Mucosa of descending colon (tissue), 3 donors: ENCODE measurements around the gene RBM33. TPM values are rescaled to one million over a fixed set of nuclear protein-coding genes. Genes with fewer than 3 reads are reported as not detected.

ENCODE experiments used
- ATAC-seq: fragments of 200-7000 bp; cut with Tn5 transposase; one replicate; pipeline ENCODE4 v1.9.1; 2020; ENCODE audit warnings: mild to moderate bottlenecking, moderate library complexity
- DNase-seq, 3 donors: peaks; one replicate each; pipeline ENCODE4 v3.0.0-alpha.2; 2020
- H3K36me3 ChIP-seq: fragments of 200-600 bp; one replicate; pipeline ENCODE4 v1.8.0; 2021; ENCODE audit warnings: low read depth, mild to moderate bottlenecking
- H3K4me1 ChIP-seq: fragments of 200-600 bp; one replicate; pipeline ENCODE4 v1.8.0; 2021; ENCODE audit warnings: low read depth, mild to moderate bottlenecking
- H3K4me3 ChIP-seq: fragments of 200-600 bp; one replicate; pipeline ENCODE4 v1.8.0; 2021; ENCODE audit warnings: mild to moderate bottlenecking
- H3K9me3 ChIP-seq: fragments of 200-600 bp; one replicate; pipeline ENCODE4 v1.8.0; 2021; ENCODE audit warnings: mild to moderate bottlenecking
- CTCF ChIP-seq: fragments of 200-600 bp; IDR thresholded peaks from one replicate; pipeline ENCODE4 v1.8.0; 2022; ENCODE audit warnings: antibody characterized with exemption, mild to moderate bottlenecking
- intact Hi-C, 2 donors: fragments of 100-400 bp; cut with DNase I in 1 of 2; cut with micrococcal nuclease in 1 of 2; formaldehyde crosslinking; loops; one replicate each; pipeline versions ENCODE4 v1.11.0 to v1.11.1; 2022; cut with DNase I, micrococcal nuclease
- total RNA-seq, 3 donors: library from RNA; stranded (reverse); fragmentation: NEBNext Ultra II Directional in 2 of 3; extraction: Animal tissue kit (Norgen Biotek cat#: 25700) in 2 of 3; gene quantifications; one replicate each; pipeline versions ENCODE4 v1.2.1 to v1.2.4, GENCODE V29; 2021 to 2023
- donor health status: DM: no; HTN: no; CAD: no; lungs with moderate emphysema.
- donor health status: DM: no; HTN: no; CAD: no.
- donor health status: DM: no; HTN: yes; CAD: no.

The RBM33 gene
- total RNA-seq, 3 donors from 2014 or later = 59.9 to 75.8 (median 69.8) TPM

DNA sequence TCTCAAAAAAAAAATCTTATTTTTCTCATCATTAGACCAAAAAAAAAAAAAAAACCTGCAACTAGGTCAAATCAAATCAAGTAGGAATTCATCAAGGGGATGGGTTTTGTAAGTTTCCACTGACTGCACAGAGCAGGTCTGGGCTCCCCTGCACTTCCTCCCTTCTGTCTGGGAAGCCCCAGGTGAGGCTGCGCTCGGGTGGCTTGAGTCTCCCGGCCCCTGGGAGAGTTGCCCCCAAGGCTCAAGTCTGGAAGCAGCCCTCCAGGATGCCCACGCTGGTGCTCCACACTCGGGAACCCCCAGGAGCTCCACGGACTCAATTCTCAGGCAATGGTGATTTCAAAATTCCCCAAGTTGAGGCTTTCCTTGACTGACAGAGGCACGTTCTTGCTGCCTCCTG is 41.7 kb upstream of the RBM33 start:
- intact Hi-C loops = loop anchor here in 1 of 2 donors (10.0 kb wide), 1 partner anchor 162 kb away; no protein-coding TSS in a partner anchor
- peaks cover 5% of the 10 kb centered on the region for H3K4me1 ChIP-seq
- no peak overlapping the region for H3K4me3 ChIP-seq
- no peaks in the 10 kb centered on the region for H3K9me3 ChIP-seq
- ATAC-seq (no peak), DNase-seq (no peak)
- TF ChIP-seq CTCF = no peak
- H3K36me3 ChIP-seq = no peaks in the 10 kb centered on the region

- no peaks in the 10 kb centered on the region for H3K36me3 ChIP-seq
- DNase-seq (no peak), ATAC-seq (no peak)
- no peak overlapping the region for H3K4me3 ChIP-seq
- no peaks in the 10 kb centered on the region for H3K9me3 ChIP-seq
- intact Hi-C loops = loop anchor here in 1 of 2 donors (10.0 kb wide), 1 partner anchor 161 kb away; no protein-coding TSS in a partner anchor
- H3K4me1 ChIP-seq = peaks cover 5% of the 10 kb centered on the region
- TF ChIP-seq CTCF = no peak
Observed at GRCh38 chr7:155603205-155603857, 41.1 kb upstream of the RBM33 start.

GRCh38 chr7:155603858-155604503 is 40.5 kb upstream of the RBM33 start:
- DNase-seq (peak in 1 of 3 donors; percentile 9), ATAC-seq (no peak)
- intact Hi-C loops = loop anchor here in 1 of 2 donors (10.0 kb wide), 1 partner anchor 161 kb away; no protein-coding TSS in a partner anchor
- H3K4me3 ChIP-seq = no peak overlapping the region
- H3K4me1 ChIP-seq = peaks cover 1% of the 10 kb centered on the region
- no peaks in the 10 kb centered on the region for H3K9me3 ChIP-seq
- no peak for TF ChIP-seq CTCF
- no peaks in the 10 kb centered on the region for H3K36me3 ChIP-seq

- ATAC-seq (no peak), DNase-seq (no peak)
- TF ChIP-seq CTCF = no peak
- Histone ChIP-seq H3K36me3 (no peaks in the 10 kb centered on the region), H3K9me3 (no peaks in the 10 kb centered on the region), H3K4me3 (no peak overlapping the region), H3K4me1 (no peaks in the 10 kb centered on the region)
- intact Hi-C loops = loop anchor here in 1 of 2 donors (10.0 kb wide), 1 partner anchor 160 kb away; no protein-coding TSS in a partner anchor
Observed at GRCh38 chr7:155604504-155604997, 39.9 kb upstream of the RBM33 start.

GRCh38 chr7:155609185-155609584 is 35.3 kb upstream of the RBM33 start:
- ATAC-seq = no peak
- H3K36me3 ChIP-seq = no peaks in the 10 kb centered on the region
- intact Hi-C loops = loop anchor here in 1 of 2 donors (10.0 kb wide), 1 partner anchor 156 kb away; no protein-coding TSS in a partner anchor
- no peaks in the 10 kb centered on the region for H3K4me1 ChIP-seq
- no peaks in the 10 kb centered on the region for H3K9me3 ChIP-seq
- H3K4me3 ChIP-seq = no peak overlapping the region
- TF ChIP-seq CTCF = no peak
- DNase-seq = no peak
